Measurements from ENCODE around the gene NID1.
"Not testable (repeated sequence)": the region's sequence is repeated elsewhere in the genome, so short reads cannot be mapped to it uniquely, and the experiment has no call there.

NID1 gene

DNA sequence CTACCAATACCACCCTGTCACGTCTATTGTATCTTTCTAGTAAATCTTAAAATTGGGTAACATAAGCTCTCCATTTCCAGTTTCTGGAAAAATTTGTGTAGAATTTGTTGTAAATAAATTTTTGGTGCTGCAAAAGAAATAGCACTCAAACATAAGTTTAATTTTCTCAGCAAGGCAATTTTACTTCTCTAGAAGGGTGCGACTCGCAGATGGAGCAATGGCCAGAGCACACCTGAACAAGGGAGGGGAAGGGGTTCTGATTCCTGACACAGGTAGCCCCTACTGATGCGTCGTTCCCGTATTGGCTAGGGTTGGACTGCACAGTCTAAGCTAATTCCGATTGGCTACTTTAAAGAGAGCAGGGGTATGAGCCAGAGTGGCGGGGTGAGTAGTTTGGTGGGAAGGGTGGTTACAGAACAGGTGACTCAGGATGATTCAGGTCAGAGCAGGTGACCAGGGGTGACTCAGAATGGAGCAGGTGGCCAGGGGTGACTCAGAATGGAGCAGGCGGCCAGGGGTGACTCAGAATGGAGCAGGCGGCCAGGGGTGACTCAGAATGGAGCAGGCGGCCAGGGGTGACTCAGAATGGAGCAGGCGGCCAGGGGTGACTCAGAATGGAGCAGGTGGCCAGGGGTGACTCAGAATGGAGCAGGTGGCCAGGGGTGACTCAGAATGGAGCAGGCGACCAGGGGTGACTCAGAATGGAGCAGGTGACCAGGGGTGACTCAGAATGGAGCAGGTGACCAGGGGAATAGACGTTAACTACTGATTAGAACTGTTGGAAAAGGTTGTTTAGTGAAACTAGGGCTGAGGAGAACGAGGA, 32.0 kb upstream of the NID1 start:
- intact Hi-C loops (cut with DNase I), result not testable (repeated sequence)
- peak in 38 of 42 donors; percentile 30 to 87 (median 60) for DNase-seq

DNA sequence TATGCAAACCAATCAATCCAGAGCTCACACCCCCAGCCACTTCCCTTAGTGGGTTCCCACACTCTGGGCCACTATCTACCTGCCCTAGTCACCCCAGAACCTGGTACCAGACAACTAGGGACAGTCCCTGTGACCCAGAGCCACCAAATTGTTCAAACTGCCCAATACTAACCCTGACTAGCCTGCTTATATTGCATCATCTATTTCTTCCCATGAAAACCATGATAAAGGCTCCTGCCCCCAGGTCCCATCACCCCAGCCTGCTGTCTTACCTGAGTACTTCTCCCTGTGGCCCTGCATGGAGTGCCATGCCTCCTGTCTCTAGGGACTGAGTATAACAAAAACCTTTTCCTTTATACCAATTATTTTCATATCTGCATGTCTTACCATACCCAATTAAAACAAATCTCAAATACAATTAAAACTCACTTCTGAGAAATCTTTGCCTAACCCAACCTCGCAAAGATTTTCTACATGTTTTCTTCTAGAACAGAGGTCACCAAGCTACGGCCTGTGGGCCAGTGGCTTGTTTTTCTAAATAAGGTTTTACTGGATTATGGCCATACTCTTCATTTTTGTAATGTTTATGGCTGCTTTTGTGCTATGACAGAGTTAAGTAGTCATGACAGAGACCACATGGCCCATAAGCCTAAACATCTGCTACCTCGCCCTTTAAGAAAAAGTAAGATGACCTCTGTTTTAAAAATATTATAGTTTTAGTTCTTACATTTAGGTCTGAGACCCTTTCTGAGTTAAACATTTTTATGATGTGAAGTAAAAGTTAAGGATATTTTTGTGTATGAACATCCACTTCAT, 31.0 kb upstream of the NID1 start:
- no peak for DNase-seq
- intact Hi-C loops (cut with DNase I), result no loop called here

DNA sequence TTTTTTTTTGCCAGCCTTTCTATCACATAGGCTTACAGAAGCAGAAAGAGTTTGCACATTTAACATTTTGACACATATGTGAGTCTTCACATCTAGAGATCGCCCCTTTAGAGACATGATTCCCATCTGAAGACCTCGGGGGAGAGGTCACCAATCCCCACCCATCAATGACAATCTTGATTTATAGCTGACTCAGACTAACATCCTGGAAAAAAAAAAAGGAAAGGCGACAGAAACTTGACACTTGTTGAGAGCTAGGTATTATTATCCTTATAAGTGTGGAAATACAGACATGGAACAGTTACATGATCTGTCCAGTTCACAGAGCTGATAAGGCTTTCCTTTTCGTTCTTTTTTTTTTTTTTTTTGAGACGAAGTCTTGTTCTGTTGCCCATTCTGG, 28.0 kb upstream of the NID1 start:
- DNase-seq, result no peak
- intact Hi-C loops (cut with DNase I), result no loop called here

DNA sequence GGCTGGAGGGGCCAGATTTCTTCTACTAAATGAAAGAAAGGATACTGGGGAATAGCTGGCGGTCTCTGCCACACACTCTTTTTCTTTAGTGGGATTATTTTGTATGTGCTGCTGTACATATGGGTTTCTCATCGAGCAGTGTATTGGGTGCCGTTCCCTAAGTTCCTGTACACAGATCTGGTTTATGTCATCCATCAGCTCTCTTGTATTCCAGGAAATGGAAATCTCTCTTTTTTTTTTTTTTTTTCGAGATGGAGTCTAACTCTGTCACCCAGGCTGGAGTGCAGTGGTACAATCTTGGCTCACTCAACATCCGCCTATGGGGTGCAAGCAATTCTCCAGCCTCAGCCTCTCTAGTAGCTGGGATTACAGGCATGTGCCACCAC, 27.0 kb upstream of the NID1 start:
- no peak for DNase-seq
- intact Hi-C loops (cut with DNase I), result no loop called here

DNA sequence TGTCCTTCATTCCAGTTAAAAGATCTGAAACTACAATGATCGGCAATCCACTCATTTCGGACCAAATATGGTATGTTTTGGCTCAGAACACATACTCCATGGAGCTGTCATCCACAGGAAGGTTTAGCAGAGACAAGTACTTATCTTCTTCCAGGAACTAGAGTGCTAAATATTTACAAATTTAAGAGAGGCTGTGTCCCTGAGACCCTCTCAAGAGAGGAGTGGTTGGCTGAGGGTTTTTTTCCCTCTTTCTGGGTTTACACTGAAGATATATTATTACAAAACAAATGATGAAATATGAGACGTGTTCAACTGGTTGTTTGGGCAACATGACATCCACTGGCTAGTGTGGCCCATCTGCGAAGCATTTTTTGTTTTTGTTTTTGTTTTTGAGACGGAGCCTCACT, 25.9 kb upstream of the NID1 start:
- DNase-seq, result no peak
- intact Hi-C loops (cut with DNase I), result no loop called here

DNA sequence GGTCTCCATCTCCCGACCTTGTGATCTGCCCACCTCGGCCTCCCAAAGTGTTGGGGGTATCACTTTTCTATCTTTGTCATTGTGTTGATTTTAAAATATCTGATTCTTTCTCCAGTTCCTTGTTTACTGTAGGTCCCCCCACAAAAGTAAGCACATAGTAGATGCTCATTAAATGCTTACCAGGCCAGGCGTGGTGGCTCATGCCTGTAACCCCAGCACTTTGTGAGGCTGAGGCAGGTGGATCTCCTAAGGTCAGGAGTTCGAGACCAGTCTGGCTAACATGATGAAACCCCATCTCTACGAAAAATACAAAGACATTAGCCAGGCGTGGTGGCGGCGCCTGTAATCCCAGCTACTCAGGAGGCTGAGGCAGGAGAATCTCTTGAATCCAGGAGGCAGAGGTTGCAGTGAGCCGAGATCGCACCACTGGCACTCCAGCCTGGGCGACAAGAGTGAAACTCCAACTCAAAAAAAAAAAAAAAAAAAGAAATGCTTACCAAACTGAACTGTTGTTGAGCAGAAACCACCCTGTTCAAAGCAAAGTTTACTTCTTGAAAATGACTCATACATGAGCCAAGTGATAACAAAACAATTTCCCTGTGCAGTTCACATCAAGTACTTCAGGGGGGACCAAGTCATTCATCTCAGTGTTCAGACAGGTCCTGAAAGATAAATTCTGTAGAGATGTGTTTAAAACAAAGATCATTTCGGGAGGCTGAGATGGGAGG, 24.3 kb upstream of the NID1 start:
- intact Hi-C loops (cut with DNase I), result no loop called here
- DNase-seq, result no peak

DNA sequence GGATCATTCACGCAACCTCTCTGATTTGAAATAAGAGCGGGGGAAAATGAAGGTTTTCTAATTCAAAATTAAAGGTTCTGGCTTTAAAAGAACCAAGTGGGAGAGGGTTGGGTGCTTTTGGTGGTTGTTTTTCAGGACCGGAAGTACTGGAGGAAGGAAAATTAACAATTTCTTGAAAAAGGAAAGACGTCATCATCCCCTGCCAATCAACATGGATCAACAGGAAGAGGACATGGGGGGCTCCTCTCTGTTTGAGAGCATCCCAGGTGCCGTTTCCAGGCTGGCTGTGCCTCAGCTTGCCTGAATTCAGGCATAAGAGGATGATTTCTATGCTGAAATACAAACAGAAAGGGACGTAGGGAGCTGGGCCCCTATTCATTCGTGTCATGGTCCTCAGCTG, 21.6 kb upstream of the NID1 start:
- intact Hi-C loops (cut with DNase I), result no loop called here
- no peak for DNase-seq

DNA sequence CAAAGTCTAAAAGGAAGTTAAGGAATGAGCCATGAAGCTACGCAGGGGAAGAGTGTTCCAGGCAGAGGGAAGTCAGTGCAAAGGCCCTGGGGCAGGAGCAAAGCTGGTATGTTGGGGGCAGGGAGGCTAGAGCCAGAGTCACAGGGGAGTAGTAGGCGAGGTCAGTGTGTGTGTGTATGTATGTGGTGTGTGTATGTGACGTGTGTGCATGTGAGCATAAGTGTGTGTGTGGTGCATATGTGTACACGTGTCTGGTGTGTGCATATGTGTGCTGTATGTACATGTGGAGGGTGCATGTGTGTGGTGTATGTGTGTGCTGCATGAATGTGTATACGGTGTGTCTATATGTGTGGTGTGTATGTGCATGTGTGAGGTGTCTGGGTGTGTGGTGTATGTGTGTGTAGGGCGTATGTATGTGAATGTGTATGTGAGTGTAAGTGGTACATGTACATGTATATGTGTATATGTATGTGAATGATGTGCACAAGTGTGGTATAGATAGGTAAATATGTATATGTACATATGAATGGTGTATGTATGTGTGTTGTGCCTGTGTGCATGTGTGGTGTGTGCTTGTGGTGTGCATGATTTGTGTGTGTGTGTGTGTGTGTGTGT, 20.8 kb upstream of the NID1 start:
- no peak for DNase-seq
- intact Hi-C loops (cut with DNase I), result no loop called here

DNA sequence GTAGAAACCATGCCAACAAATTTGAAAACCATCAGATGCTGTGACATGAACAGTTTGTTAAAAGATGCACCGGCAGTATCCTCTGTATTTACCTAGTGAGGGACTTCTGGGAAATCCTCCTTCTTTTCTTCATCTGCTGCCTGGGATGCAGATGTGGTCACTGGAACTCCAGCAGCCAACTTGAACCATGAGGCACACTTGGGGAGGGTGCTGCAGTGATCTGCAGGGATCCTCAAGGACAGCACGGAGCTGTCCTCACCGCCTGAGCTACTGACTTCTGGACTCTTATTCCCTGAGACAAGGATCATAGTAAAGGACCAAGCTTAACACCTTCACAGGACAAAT, 19.5 kb upstream of the NID1 start:
- intact Hi-C loops (cut with DNase I), result no loop called here
- DNase-seq, result no peak

DNA sequence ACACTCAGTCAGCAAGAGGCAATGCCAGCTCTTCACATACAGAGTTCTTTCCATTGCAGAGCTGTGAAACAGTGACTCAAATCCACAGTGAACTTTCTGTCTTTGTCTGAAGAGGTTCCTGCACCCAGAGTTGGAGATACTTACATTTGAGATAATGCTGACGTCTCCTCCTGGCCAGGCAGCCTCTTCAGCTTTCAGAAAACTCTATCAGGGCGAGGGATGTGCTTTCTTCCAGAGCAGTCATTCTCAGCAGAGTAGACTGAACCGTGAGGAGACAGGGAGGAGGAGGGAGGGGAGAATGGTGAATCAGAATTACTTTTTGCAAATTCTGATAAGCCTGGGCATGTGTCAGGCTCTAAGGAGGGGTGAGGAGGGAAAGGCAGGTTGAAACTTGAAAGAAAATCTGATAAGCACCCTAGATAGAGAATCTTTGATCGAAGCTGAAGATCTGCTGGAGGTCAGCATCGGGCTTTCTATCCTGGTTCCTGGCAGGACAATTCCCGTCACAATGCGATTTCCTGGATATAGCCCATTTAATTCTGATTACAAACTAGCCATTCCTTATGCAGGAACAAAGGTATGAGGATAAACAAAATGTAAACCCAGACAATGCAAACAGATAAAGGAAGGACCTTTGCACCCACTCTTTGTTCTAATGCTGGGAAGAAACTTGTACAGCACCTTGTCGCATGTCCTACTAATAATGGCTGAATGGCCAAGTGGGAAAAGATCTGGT, 18.9 kb upstream of the NID1 start:
- intact Hi-C loops (cut with DNase I), result no loop called here
- DNase-seq, result peak in 7 of 42 donors; percentile 14 to 49 (median 31)

DNA sequence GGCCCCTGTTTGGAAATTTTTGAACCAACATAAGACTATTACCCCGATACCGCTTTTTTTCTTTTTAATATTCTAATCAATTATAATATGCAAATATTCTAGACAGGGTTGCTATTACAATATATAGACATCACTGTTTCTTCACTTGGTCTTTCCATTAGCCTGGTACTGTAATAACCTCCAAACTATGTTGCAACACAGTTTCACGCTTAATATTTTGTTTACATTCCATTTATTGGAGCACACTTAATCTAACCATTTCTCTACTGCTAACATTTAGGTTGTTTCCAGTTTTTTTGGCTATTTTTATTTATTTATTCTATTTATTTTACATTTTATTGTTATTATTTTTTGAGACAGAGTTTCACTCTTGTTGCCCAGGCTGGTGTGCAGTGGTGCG, 17.6 kb upstream of the NID1 start:
- DNase-seq, result no peak
- intact Hi-C loops (cut with DNase I), result no loop called here

DNA sequence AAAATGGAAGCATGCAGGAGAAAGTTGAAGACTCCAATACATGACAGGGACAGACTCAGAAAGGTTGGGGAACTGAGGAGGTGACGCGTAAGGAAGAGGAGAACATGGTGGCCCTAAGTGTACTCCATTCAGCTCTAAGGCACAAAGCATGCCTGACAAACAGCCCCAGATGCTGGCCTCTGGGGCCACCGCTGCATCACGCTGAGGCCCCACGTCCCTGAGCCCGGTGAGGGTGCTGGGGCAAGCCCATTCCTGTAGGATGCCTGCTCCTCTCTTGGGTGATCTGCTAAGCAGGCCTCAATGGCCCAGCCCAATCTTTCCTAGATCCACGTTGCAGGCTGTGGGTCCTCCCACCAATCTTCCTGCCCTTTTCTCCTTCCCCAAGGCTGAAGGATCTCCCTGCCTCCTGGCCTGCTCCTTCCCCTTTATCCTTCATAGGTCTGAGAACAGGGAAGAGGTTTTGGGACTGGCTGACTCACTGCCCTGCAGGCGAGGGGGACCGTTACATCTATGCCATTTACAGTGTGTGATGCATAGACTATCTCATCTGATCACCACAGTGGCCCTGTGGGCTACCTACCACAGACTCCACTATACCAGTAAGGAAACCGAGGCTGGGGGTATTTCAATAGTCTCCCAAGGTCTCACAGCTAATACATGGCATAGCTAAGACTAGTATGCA, 16.8 kb upstream of the NID1 start:
- no peak for DNase-seq
- intact Hi-C loops (cut with DNase I), result no loop called here

DNA sequence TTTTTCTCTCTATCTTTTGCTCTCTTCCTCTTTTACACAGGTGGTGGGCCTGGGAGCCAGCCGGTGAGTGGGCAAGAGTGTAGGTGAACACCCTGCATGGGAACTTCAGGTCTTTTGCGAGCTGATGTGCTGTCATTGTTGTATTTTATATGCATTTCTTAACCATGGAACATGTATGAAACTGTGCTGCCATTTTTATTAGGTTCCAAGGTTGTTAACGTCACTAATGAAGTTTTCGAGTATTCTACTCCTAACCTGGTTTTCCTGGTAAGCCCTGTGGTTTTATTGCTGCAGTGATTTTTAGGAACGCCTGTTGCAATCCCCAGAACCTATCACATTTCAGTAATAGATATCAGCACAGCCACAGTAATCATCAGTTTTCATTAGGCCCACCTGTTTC, 14.8 kb upstream of the NID1 start:
- no peak for DNase-seq
- intact Hi-C loops (cut with DNase I), result no loop called here

DNA sequence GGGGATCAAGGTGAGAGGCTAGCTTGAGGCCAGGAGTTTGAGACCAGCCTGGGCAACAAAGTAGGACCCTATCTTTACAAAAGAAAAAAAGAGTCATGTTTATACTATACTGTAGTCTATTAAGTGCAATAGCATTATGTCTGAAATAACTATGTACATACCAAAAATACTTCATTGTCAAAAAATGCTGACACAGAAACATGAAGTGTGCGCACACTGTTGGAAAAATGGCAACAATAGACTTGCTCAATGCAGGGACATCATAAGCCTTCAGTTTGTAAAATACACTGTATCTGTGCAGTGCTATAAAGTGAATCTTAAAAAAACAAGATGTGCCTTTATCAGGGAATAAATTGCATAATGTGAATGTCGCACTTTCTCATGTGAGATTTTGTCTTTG, 14.1 kb upstream of the NID1 start:
- intact Hi-C loops (cut with DNase I), result no loop called here
- DNase-seq, result no peak

DNA sequence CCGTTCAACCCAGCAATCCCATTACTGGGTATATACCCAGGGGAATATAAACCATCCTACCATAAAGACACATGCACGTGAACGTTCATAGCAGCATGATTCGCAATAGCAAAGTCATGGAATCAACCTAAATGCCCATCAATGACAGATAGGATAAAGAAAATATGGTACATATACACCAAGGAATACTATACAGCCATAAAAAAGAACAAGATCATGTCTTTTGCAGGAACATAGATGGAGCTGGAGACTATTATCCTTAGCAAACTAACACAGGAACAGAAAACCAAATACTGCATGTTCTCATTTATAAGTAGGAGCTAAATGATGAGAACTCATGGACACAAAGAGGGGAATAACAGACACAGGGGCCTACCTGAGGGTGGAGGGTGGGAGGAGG, 13.2 kb upstream of the NID1 start:
- intact Hi-C loops (cut with DNase I); DNase-seq: not testable (repeated sequence)

DNA sequence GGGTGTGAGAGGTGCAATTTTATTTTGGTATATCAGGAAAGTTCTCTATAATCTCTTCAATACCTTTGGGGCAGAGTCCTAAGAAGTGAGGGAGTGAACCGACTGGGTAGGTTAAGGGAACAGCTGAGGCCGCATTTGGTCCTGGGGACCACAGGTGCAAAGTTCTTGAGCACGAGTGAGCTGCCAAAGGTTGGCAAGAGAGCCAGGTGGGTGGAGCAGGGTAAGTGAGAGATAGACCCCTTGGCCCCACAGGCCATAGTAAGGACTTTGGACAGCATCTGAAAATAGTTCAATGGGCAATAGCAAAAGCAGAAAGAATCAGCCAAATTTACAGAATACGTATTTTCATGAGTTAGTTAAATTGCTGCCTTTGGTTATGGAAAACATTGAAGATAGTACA, 11.0 kb upstream of the NID1 start:
- DNase-seq, result no peak
- intact Hi-C loops (cut with DNase I), result no loop called here

DNA sequence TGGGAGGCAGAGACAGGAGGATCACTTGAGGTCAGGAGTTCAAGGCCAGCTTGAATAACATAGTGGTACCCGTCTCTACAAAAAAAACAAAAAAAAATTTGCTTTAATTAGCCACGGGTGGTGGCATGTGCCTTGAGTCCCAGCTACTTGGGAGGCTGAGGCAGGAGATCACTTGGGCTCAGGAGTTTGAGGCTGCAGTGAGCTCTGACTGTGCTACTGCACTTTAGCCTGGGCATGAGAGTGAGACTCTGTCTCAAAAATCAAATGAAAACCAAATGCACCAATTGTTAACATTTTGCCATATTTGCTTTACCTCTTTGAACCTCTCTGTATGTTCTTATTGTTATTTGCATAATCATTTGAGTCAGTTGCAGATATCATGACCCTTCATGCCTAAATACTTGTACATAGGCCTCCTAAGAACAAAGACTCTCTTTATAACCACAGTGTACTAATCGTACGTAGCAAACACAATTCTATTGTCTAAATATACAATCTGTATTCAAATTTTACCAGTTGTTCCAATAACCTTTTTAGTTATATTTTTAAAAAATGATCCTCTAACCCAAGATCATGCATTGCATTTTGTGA, 8.5 kb upstream of the NID1 start:
- intact Hi-C loops (cut with DNase I), result no loop called here
- DNase-seq, result no peak

DNA sequence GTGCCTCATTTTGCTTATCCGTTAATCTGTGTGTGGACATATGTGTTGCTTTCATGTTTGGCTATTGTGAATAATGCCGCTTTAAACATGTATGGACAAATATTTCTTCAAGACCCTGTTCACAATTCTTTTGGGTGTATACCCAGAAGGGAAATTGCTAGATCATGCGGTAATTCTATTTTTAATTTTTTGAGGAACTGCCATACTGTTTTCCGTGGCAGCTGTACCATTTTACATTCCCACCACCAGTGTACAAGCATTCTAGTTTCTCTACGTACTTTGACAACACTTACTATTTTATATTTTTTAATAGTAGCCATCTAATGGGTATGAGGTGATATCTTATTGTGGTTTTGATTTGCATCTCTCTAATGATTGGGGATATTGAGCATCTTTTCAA, 7.1 kb upstream of the NID1 start:
- intact Hi-C loops (cut with DNase I), result no loop called here
- DNase-seq, result no peak

Data from head of caudate nucleus (tissue), 42 donors.